NCI-H146 treated with DMSO at 0.1 percent for 48 hours (cell line): ENCODE measurements around the gene OPTN.
"Not testable (repeated sequence)": the region's sequence is repeated elsewhere in the genome, so short reads cannot be mapped to it uniquely, and the experiment has no call there.

Experiments
- DNase-seq: peaks from one replicate; lab custom pipeline; 2025; ENCODE audit not compliant: unreplicated experiment; lab: John Stamatoyannopoulos, UW

Gene OPTN

DNA sequence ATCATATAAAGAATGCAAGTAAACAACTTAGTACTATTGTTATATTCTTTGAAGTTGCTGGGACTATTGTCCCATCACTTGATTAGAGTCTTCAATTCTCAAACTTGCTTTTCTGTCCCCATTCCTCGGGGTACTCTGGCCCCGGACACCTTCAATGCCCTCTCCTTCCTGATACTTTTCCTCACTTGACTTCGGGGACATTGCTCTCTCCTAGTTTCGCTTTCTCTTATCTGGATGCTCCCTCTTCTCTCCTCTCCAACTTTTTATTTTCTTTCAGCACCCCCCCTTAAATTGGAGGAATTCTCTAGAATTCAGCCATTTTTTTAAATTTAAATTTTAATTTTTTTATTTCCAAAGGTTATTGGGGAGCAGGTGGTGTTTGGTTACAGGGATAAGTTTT, 10.6 kb upstream of the OPTN start:
- no peak for DNase-seq

DNA sequence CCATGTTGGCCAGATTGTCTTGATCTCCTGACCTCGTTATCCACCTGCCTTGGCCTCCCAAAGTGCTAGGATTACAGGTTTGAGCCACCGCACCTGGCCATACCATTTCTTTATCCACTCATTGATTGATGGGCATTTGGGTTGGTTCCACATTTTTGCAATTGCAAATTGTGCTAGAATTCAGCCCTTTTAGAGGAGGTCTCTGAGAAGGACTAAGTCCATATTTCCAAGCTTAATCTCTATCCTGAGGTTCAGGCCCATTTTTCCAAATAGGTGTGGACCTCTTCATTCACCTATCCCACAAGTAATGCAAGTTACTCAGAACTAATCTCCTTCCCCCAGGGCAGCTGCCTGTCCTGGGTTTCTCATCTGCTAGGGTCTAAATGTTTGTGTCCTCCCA, 9.7 kb upstream of the OPTN start:
- no peak for DNase-seq

DNA sequence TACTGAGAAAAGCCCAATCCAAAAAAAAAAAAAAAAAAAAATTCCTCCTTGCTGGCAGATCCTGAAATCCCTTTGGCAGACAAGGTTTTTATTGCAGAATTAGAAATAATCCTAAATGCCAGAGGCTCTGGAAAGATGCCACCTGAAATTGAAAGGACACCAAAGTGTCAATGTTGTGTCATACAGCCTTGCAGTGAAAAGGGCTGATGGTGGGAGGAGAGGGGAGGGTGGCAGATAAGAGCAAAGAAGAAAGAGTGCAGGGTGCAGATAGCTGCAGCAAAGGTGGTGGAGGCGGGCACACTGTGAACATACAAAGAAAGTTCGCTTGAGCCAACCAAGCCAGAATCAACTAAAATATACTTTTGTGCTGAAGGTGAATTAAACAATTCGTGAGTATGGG, 8.2 kb upstream of the OPTN start:
- DNase-seq = no peak

DNA sequence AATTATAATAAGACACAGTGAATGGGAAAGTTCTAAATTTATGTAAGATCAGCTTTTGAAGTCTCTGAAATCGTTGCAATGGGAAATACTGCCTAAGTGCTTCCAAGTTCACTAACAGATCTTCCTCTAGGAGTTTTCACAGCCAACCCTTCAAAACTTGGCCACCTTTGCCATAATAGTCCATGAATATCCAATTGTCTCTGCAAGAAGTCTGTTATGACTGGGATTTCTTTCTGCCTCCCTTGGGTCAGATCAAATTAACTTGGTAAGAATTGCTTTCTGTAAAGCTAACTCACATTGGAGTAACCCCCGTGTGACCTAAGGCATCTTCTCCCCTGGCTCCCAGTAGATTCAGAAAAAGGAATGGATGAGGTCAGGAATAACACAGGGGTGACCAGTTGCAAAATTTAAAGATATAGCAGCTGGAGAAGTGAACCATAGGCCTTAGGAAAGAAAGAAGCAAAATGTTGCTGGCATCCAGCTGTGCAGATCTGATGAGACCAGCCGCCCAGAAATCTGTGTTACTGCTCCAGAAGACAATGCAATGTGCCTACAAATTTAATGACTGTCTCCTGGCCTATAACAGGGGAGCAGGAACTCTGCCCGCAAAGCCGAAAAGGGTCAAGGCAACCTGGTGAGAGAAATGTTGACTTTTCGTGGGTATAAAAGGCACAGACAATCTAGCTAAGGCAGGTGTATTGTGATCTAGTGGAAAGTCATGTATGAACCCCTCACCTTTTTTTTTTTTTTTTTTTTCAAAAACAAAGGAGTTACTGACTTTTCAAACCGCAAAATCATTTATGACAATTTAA, 7.5 kb upstream of the OPTN start:
- peak; percentile 99 for DNase-seq

DNA sequence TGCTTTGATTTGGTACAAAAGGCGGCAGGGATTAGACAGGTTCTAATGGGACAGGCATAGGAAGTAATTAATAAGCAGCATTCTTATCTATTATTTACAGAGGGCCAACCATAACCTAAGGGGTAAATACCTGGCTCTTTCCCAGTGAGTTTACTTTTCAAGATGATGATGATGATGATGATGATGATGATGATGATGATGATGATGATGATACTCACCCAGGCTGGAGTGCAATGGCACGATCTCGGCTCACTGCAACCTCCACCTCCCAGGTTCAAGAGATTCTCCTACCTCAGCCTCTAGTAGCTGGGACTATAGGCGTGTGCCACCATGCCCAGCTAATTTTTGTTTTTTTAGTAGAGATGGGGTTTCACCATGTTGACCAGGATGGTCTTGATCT, 5.9 kb upstream of the OPTN start:
- not testable (repeated sequence) for DNase-seq

DNA sequence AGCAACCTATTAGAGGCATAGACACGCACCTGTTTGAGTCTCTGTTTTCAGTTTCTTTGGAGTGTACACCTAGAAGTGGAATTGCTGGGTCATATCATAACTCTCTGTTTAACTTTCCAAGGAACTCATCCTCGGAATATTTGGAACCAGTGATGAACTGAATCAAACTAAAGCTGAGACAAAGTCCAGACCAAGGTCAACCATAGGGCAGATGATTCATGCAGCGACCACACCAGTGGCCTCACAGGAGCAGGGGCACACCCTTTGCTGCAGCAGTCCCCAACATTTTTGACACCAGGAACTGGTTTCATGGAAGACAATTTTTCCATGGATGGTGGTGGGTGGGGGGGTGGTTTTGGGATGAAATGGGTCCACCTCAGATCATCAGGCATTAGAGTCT, 4.9 kb upstream of the OPTN start:
- DNase-seq = no peak

DNA sequence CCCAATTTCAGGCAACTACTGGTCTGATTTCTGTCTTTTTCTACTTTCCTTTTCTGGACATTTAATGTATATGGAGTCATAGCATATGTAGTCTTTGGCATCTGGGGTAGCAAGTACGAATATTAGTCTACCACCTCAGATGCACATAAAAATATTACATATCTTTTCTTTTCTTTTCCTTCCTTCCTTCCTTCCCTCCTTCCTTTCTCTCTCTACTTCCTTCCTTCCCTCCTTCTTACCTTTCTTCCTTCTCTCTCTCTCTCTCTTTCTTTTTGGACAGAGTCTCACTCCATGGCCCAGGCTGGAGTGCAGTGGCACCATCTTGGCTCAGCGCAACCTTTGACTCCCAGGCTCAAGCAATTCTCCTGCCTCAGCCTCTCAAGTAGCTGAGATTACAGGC, 4.0 kb upstream of the OPTN start:
- no peak for DNase-seq

DNA sequence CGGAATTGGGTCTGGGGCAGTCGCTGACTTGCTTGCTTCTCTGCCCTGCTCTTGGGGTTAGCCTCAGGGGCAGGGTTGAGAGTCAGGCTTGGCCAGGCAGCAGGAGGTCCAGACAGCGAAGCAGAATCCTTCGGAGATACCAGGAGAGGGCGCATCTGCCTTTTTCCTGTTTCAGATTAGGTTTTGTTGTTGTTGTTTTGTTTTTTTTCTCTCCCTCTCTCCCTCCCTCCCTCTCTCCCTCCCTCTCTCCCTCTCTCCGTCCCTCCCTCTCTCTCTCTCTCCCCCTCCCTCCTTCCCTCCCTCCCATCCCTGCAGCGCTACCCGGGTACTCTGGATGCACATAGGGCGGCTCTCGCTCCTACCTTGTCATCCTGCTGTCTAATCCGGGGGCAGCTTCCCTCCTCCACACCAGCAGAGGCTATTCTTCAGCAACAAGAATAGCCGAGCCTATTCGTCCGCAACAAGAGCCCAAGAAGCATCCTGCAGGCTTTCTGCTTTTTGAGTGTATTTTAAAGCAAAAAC, 758 bp upstream of the OPTN start:
- DNase-seq = peak; percentile 87

DNA sequence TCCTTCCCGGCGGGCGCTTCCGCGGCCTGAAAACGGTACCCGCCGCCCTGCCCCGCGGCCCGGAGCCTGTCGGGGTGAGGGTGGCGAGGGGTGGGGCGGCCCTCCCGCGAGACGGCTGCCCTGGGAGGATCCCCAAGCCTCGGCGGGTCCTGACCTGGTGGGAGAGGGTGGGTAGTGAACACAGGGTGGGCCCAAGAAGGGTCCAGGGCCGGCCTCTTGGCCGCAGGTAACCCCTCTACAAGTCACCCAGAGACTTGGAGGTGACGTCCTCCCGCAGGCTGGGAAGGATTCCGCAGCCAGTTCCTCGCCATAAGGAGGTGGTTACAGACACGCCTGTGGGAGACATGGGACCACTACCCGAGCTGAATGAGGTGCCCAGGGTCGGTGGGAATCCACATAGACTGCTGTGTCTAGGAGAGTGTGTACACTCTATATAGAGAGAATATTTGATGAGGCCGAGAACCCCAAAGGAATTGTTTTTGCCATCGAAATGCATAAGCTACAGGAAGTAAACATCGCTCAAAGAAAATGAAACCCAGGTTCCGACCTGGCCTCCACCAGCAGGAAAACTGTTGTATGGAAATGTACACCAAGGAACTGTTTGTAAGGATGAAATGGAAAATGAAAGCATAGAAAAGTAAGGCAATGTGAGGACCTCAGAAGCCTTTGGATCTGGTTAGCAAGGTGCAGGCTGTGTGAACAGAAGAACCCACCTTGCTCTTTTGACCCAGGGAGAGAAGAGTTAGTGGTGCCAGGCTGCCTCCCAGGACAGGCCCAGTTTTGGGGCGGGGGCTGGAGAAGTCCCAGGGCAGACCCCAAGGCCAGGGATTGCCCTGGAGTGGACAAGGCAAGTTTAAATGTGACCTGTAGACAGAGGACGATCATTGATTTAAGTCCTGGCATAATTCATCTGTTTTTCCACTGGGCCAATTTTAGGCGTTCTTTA, 659 bp downstream of the OPTN start:
- peak; percentile 16 for DNase-seq

DNA sequence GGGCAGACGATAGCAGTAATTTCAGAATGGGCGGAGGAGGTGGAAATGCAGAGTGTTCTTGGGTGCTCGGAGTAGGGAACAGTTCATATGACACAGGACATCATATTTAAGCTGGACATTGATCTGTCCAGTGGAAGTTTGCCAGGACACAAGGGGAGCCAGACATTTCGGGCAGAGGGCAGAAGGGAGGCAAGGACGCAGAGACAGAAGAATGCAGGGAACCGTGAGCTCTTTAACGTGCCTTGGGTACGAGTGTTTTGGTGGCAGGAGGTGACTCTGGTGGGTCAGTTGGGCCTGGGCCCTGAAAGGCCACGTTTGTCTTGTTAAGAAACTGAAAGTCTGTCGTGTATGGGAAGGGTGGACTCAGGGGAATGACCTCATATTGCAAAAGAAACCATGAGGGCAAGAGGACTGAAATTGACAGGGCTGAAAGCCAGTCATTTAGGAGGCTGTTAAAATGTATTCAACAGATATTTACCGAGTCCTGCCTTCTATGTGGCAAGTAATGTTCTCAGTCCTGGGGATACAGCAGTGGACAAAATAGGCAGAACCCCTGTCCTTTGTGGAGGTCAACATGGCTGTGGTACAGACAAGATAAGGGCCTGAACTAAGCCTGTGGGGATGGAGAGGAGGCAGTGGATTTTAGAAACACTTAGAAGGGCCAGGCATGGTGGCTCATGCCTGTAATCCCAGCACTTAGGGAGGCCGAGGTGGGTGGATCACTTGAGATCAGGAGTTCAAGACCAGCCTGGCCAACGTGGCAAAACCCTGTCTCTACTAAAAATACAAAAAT, 2.2 kb downstream of the OPTN start:
- no peak for DNase-seq

DNA sequence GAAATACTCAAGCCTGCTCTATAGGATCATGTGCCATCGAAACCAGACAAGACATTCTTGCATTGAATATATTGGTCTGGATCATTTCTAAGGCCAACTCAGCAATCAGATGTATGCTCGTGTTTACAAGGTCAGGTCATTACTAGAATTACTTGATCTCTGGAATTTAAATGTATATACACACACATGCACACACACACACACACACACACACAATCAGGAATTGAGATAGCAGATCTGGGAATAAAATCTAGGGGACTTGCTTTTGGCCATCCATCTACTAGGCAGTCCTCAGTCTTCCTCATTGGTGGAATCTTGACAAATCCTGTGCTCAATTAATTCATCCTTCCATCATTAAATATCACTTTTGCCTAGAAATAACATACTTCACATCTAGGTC, 3.6 kb downstream of the OPTN start:
- no peak for DNase-seq

DNA sequence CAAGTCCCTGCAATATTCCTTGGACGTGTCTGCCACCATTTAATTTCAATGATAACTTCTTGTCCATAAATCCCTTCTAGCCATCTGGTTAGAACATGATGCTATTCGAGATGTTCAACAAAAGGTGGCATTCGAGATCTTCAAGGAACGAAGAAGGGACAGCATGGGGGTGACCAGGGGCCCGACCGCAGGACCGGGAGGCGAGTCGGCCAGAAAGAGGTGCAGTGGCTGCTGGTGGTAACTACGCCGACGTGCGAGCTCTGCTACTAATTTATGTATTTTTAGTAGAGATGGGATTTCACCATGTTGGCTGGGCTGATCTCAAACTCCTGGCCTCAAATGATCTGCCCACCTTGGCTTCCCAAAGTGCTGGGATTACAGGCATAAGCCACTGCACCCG, 4.7 kb downstream of the OPTN start:
- no peak for DNase-seq

DNA sequence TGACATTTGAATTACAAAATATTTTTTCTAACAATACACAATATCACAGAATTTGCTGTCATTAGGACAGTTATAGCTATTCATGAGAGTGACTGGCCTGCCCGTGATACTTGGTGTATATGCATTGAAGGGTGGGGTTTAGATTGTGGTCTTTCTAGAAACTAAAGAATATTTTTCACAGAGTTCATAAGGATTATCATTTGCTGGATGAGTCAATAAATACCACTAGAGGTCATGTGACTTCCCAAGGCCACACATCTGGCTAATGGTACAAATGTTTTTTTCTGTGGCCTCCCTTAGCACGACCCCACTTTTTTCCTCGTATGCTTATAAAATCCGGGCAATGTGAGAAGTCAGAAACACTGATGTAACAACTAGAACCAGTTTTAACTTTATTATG, 5.2 kb downstream of the OPTN start:
- DNase-seq = no peak

DNA sequence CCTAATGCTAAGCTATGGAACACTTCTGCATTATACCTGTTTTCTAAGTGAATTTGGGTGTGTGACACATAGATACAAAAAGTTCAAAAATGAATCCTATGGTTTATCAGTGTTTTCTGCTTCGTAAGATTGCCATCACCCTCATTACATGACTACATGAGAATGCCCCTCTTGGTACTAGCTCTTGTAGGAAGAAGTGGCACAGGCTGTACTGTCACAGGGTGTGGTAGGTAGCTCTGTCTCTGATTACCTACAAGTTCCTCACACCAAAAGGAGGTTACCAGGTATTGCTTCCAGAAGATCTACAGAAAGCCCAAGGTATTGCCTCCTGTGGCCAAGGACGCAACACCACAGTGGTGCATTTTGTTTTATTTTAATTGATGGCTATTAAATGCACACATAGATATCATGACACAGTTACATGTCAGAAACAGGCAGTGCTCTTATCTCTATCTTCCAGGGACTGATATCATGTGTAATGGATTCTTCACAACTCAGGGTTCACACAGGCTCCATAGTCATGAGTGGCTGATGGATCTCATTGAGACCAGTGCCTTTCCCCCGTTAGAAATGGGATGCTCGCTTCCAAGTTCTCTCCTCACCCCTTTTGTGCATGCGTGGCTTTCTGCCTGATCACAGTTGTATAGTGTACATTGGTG, 6.6 kb downstream of the OPTN start:
- no peak for DNase-seq

DNA sequence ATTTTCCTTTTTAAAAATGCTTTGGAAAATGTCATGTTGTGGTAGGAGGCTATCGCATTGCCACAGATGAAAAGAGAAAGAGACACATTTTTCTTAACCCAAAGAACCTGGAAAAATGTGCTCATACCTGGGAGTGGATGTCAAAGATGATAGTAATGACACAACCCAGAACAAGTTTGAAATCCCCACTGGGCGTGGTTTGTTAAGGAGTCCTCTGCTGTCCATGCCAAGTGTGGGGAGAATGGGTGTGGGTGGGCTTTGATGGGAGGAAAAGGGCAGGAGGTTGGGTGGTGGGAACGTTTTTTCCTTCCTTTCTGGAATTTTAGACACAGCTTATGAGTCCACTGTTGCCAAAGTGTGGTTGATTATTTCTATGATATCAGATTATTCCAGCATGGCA, 10.9 kb downstream of the OPTN start:
- no peak for DNase-seq

DNA sequence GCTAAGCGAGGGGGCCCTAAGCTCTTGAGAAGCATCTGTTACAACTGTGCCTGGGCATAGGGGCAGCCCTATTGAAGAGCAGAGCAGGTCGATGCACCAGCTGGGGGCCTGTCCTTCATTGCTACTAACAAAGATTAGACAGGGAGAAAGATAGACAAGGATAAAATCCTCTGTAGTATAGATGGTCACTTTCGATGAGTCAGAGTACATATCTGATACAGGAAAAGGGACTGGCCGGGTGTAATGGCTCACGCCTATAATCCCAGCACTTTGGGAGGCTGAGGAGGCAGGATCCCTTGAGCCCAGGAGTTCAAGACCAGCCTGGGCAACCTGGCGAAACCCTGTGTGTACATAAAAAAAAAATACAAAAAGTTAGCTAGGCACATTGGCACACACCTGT, 13.6 kb downstream of the OPTN start:
- DNase-seq = no peak

DNA sequence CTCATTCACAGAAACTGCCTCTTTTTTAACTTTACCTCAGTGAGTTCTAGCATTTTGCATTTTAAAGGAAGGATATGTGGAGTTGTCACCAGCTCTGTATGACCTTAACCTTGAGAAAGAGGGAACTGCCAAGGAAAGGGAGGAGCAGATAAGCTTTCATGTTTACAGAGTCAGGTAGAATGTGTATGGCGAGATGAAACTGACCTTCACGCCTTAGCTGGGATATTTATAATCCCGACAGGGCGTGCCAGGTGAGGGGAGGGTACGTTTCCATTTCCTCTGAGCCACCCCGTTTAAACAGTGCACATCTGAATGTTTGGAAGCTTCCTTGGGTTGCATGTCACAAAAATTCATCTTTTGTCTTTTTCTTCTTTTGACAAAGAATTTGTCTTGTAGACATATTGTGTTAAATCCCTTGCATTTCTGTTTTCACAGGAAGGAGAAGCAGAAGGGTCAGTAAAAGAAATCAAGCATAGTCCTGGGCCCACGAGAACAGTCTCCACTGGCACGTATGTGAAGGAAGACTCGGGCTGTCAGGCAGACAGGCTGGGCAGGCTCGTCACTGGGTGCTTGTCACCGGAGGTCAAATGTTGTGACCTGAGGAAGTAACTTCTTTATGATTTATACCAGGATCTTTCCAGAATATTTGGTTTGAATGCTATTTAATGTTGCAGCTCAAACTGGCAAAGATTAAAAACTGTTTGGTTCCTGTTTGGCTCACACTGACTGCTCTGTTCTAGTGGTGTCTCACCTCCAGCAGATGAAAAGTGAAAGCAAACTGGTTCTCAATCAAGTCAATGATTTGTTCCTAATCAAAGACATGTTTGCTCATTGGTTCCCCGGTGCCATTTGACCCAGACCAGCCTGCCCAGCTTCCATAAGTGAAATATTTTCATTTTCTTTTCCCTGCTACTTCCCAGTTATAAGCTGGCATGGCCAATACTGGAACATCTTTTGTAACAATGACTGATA, 16.2 kb downstream of the OPTN start:
- DNase-seq = no peak

DNA sequence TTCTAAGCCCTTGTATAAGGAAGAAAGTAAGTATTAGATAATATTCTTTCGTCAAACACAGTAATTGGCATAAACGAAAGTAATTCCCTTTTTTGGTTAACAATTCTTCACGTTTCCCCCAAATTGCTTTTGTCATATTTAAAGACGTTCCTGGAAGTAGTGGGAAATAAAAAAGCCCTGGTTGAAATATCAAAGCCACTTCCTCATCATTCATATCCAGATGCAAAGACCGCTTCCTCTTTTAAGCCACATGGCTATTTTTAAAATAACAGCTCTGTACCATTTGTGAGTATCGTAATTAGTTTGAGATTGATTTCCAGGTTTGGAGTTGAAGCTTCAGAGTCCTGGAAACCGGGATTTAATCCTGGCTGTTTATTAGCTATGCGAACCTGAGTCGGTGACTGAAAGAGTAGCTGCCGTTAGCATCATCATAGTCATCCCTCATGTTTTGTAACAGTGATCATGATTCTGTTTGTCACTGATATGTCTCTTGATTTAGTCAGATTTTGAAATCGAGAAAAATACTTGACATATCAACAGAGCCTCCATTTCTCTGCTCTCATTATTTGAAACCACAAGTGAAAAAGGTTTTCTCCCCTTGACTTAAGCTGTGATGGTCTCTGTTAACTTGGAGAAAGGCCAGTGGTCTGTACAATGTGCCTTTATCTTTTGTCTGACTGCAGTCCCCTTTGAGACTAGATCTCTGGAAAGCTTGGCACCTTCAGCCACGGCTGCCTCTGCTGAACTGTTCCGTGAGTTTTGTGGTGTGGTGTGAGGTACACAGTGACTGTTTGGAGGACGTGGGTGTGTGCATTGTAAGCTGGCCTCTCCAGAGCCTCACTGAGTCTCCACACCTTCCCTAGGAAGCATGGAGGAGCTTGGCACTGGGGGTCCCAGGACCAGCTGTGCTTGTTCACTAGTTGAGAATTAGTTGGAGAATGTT, 18.1 kb downstream of the OPTN start:
- no peak for DNase-seq
